Measurements from ENCODE around the gene TUBGCP3.

The TUBGCP3 gene

DNA sequence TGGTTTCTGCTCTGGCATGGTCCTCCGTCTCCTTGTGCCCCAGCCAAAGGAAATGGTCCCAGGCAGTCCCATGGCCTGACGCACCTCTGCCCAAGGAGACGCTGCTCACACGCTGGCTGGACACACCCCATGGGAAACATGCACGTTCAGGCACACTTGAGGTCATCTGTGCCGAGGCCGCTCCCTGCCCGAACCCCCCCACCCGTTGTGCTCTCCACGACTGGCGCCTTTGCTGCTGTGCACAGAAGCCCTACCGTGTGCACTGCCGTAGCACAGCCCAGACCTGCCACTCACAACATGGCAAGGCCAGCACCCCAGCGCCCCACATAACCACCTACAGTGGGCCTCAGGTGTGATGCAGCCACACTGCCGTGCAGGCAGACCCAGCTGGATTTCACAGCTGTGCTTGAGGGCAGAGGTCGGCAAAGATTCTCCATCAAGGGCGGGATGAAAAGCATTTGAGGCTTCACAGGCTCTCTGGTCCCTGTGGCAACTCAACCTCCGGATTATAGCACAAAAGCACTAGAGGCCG, 146.1 kb downstream of the TUBGCP3 start:
- no peak for DNase-seq (ENCODE audit: low spot score)

DNA sequence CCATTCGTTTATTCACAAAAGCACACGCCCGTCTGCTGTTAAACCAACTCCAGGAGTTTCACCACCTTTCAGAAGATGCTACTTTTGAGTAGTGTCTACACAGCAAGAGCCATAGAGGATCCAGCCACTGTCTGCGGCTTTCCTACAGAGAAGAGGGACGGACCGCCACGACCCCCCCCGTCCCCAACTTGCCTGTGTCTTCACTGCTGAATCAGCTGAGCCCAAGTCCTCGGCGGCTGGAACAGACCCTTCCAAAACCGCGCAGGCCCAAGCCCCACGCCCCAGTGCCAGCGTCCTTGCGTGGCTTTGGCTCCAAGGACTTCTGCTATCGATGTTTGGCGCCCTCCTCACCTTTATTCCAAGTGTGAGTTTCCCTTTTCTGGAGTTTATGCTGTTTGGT, 146.7 kb downstream of the TUBGCP3 start:
- DNase-seq (ENCODE audit: low spot score), result no peak

DNA sequence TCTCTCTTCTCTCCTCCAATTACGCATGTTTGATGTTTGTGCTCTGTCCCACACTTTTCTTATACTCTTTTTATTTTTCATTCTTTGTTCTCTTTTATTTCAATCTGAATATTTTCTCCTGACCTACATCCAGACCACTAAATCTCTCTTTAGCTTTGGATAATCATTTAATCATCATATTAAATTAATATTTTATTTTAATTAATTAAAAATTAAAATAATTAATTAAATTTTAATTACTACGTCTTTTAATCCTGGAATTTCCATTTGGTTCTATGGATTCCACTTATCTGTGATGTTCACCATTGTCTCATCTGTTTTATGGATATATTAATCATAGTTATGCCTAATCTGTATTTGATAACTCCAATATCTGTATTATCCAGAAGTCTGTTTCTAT, 149.4 kb downstream of the TUBGCP3 start:
- no peak for DNase-seq (ENCODE audit: low spot score)

DNA sequence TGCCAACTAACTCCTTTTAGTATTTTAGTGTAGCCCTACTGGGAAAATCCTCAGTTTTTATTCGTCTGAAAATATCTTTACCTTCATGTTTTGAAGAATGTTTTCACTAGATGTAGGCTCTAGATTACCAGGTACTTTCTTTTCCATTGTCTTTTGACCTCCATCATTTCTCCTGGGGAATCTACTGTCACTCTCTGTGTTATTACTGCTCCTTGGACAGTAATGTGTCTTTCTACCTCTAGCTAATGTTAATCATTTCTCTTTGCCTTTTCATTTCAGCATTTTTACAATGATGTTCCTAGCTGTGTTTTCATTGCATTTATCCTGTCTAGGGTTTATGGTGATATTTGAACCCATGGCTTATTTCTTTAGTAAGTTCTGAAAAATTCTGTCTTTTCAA, 149.9 kb downstream of the TUBGCP3 start:
- DNase-seq (ENCODE audit: low spot score), result no peak

DNA sequence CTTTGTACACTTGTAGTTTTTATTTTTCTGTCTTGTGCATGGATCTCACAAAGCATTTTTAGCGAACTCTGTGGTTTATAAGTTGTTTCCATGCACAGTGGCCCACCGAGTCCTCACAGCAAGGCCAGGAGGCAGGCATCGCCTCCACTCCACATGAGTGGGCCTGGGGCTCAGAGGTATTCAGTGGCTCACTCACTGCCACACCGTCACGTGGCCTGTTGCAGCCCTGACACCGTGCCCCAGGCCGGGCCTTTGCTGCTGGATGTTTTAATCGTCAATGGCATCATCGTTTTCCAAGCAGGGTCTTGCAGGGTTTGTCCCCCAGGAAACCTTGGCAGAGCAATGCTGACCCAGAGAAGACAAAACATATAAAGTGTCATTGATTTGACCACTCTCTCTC, 152.0 kb downstream of the TUBGCP3 start:
- DNase-seq (ENCODE audit: low spot score), result no peak
